ENCODE data around the gene NSUN4. TPM values are rescaled to one million over a fixed set of nuclear protein-coding genes. Genes with fewer than 3 reads are reported as not detected.

Gene NSUN4
- total RNA-seq, 2 donors from 2014 or later: 9.1 to 13.9 TPM

DNA sequence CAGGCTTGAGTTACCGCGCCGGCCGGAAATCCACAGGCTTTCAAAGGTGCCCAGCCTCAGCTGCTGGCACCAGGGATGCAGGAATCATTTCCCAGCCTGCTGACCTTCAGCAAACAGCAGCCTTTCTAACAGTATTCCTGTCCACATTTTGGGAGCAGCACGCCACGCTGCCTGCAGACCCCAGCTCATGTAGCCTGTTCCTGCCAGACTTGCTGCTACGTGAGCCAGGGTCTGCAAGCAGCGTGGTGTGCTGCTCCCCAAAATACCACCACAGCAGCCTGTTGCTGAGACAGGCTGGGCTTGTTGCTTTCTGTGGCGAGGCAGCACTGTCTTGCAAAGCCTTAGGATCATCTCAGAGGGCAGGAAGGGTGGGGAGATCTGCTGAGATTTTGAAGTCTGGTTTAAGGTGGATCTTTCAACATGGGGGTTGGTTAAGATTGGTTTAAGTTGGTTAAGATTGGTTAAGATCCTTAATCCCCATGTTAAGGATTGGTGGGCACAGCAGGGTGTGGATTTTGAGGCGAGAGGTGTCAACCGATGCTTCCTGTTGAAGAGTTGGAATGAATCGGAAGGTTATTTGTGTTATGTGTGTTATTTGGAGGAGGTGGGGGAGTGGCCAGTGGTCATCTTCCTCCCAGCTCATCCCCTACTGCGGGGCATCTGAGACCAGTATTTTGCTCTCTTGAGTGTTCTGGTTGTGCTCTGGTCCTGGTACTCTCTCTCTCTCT is 66.4 kb downstream of the NSUN4 start:
- no peaks in the 10 kb centered on the region for H3K9me3 ChIP-seq
- no peak for TF ChIP-seq CTCF (IDR thresholded peaks at IDR 0.05)
- H3K4me3 ChIP-seq: peak overlapping the region; percentile 10 to 23
- peaks cover 0 to 14% of the 10 kb centered on the region in 2 donors for H3K4me1 ChIP-seq
- DNase-seq (ENCODE audit: low spot score): no peak
- H3K27me3 ChIP-seq: no peaks in the 10 kb centered on the region
- no peak overlapping the region for H3K27ac ChIP-seq
- H3K36me3 ChIP-seq: no peaks in the 10 kb centered on the region

DNA sequence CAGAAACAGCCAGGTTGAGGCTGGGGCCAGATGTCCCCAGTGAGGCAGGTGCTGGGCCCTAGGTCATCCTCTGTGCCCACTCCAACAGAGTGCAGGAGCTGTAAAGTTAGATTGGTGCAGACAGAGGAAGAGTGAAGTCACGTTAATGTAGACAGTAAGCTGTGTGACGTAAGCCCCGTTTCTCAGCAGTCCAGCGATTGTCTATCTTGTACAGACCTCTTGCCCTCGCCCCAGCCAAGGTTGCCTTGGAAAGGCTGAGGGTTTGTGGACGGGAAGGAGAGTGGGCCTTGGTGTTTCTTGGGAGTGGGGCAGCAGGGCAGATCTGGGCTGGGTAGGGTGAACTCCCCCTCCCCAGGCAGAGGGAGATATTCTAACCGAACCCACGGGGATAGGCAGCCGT is 67.0 kb downstream of the NSUN4 start:
- TF ChIP-seq CTCF (IDR thresholded peaks at IDR 0.05): no peak
- no peak for DNase-seq (ENCODE audit: low spot score)
- Histone ChIP-seq H3K4me1 (peaks cover 0 to 8% of the 10 kb centered on the region in 2 donors), H3K9me3 (no peaks in the 10 kb centered on the region), H3K27me3 (no peaks in the 10 kb centered on the region), H3K36me3 (no peaks in the 10 kb centered on the region), H3K4me3 (no peak overlapping the region), H3K27ac (no peak overlapping the region)

- no peaks in the 10 kb centered on the region for H3K36me3 ChIP-seq
- H3K27ac ChIP-seq: no peak overlapping the region
- DNase-seq (ENCODE audit: low spot score): no peak
- no peaks in the 10 kb centered on the region for H3K9me3 ChIP-seq
- no peak for TF ChIP-seq CTCF (IDR thresholded peaks at IDR 0.05)
- no peak overlapping the region for H3K4me3 ChIP-seq
- peaks cover 0 to 6% of the 10 kb centered on the region in 2 donors for H3K4me1 ChIP-seq
- no peaks in the 10 kb centered on the region for H3K27me3 ChIP-seq
Measured at GRCh38 chr1:46408356-46409062, 67.9 kb downstream of the NSUN4 start.

- Histone ChIP-seq H3K4me1 (peaks cover 0 to 6% of the 10 kb centered on the region in 2 donors), H3K9me3 (no peaks in the 10 kb centered on the region), H3K4me3 (no peak overlapping the region), H3K36me3 (no peaks in the 10 kb centered on the region), H3K27ac (no peak overlapping the region), H3K27me3 (no peaks in the 10 kb centered on the region)
- TF ChIP-seq CTCF (IDR thresholded peaks at IDR 0.05): no peak
- DNase-seq (ENCODE audit: low spot score): no peak
Measured at GRCh38 chr1:46409063-46409372, 68.4 kb downstream of the NSUN4 start.

GRCh38 chr1:46410156-46411009 is 69.8 kb downstream of the NSUN4 start:
- Histone ChIP-seq H3K27ac (no peak overlapping the region), H3K4me1 (peaks cover 0 to 6% of the 10 kb centered on the region in 2 donors), H3K36me3 (no peaks in the 10 kb centered on the region), H3K4me3 (no peak overlapping the region), H3K27me3 (no peaks in the 10 kb centered on the region), H3K9me3 (no peaks in the 10 kb centered on the region)
- no peak for TF ChIP-seq CTCF (IDR thresholded peaks at IDR 0.05)
- no peak for DNase-seq (ENCODE audit: low spot score)
